ENCODE results near the gene PFN1.
"Not testable (repeated sequence)": the region's sequence is repeated elsewhere in the genome, so short reads cannot be mapped to it uniquely, and the experiment has no call there.

Gene PFN1

DNA sequence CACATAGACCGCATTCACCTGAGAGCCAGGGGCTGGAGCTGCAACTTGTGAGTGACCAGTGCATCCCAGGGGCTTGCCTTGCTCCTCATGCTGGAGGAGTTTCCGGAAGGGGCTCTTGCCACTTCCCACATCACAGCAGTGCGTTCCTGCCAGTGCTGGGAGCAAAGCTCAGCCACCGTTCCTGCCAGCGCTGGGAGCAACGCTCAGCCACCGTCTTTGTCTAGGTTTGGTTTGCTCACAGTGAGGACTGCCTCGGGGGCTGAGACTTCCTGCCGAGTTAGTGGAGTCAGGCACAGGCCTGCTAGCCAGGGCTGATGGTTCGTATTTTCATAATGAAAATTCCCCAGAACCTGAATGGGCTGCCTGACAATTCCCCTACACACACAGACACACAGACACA, 40.0 kb downstream of the PFN1 start:
- no peak for TF ChIP-seq POU2F2 (IDR thresholded peaks at IDR 0.05; ENCODE audit: low read depth, low read length)
- TF ChIP-seq SPI1 (IDR thresholded peaks at IDR 0.05; ENCODE audit: low read depth, low read length): no peak
- TF ChIP-seq PAX5 (IDR thresholded peaks at IDR 0.05; ENCODE audit: insufficient read depth, low read length, severe bottlenecking): no peak
- no peak for TF ChIP-seq POLR2A (IDR thresholded peaks at IDR 0.05; ENCODE audit: low read depth, low read length)
- TF ChIP-seq POLR2AphosphoS5 (IDR thresholded peaks at IDR 0.05; ENCODE audit: low read depth, low read length): no peak
- TF ChIP-seq TAF1 (IDR thresholded peaks at IDR 0.05; ENCODE audit: low read depth, low read length): no peak
- FAIRE-seq (no peak), DNase-seq (ENCODE audit: insufficient read length, low spot score) (no peak)

DNA sequence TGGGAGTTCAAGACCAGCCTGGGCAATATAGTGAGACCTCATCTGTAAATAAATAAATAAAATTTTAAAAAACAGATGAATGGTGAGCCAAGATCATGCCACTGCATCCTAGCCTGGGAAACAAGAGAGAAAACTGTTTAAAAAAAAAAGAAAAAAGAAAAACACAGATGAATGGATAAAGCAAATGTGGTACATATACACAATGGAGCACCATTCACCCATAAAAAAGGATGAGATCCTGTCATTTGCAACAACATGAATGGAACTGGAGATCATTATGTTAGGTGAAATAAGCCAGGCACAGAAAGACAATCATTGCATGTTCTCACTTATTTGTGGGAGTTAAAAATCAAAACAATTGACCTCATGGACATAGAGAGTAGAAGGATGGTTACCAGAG, 41.7 kb downstream of the PFN1 start:
- not testable (repeated sequence) for FAIRE-seq; DNase-seq (ENCODE audit: insufficient read length, low spot score)

GRCh38 chr17:4903051-4903818, 45.1 kb downstream of the PFN1 start, which contains the start of gene CHRNE:
CHRNE (minus strand) TSS chr17:4903098; CDS start chr17:4903063, 35 bp downstream.
- peak; percentile 97 for FAIRE-seq
- peak; percentile 16 for DNase-seq (ENCODE audit: insufficient read length, low spot score)
- no peak for TF ChIP-seq TAF1 (IDR thresholded peaks at IDR 0.05; ENCODE audit: low read depth, low read length)

GRCh38 chr17:4902540-4902939, 45.8 kb downstream of the PFN1 start:
- no peak for FAIRE-seq

DNA sequence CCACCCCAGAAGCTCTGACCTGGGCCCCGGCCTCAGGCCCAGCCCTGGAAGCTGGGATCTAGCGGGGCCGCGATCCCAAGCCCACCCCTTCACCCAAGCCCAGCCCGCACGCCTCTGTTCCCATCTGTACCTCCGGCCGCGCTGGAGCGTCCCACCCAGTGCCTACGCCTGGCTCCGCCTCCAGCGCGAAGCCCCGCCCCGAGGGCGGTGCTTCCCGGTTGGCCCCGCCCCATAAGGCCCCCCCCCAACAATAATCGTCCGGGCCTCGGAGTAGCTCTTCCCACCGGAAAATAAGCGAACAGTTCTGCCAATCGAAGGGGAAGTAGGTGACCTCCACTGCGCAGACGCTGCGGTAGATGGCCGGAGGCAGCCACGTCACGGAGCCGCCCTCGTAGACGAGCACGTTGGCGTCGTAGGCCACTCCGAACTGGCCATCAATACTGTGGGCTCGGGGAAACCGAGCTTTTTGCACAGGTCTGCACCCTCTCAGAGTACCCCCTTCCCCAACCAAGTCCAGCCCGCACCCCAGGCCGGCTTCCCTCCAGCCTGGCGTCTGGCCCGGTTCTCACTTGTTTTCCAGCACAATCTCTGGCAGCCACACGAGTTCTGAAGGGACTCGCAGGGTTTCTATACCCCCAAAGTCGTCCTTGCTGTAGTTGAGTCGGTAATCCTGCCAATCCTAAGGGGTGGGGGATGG, 46.5 kb downstream of the PFN1 start:
- FAIRE-seq: no peak

More at GRCh38 chr17:4902540-4902939, 45.8 kb downstream of the PFN1 start:
- DNase-seq (ENCODE audit: insufficient read length, low spot score): no peak
- TF ChIP-seq POLR2AphosphoS5 (IDR thresholded peaks at IDR 0.05; ENCODE audit: low read depth, low read length) (no peak), TAF1 (IDR thresholded peaks at IDR 0.05; ENCODE audit: low read depth, low read length) (no peak), SPI1 (IDR thresholded peaks at IDR 0.05; ENCODE audit: low read depth, low read length) (no peak), POU2F2 (IDR thresholded peaks at IDR 0.05; ENCODE audit: low read depth, low read length) (no peak), PAX5 (IDR thresholded peaks at IDR 0.05; ENCODE audit: insufficient read depth, low read length, severe bottlenecking) (no peak), POLR2A (IDR thresholded peaks at IDR 0.05; ENCODE audit: low read depth, low read length) (no peak)

GRCh38 chr17:4901108-4901647, 47.2 kb downstream of the PFN1 start:
- no peak for DNase-seq (ENCODE audit: insufficient read length, low spot score)
- no peak for FAIRE-seq
- TF ChIP-seq PAX5 (IDR thresholded peaks at IDR 0.05; ENCODE audit: insufficient read depth, low read length, severe bottlenecking): no peak
- TF ChIP-seq TAF1 (IDR thresholded peaks at IDR 0.05; ENCODE audit: low read depth, low read length): no peak
- no peak for TF ChIP-seq POLR2AphosphoS5 (IDR thresholded peaks at IDR 0.05; ENCODE audit: low read depth, low read length)
- TF ChIP-seq SPI1 (IDR thresholded peaks at IDR 0.05; ENCODE audit: low read depth, low read length): no peak
- TF ChIP-seq POU2F2 (IDR thresholded peaks at IDR 0.05; ENCODE audit: low read depth, low read length): no peak
- no peak for TF ChIP-seq POLR2A (IDR thresholded peaks at IDR 0.05; ENCODE audit: low read depth, low read length)

More for the DNA sequence above, 46.5 kb downstream of the PFN1 start:
- DNase-seq (ENCODE audit: insufficient read length, low spot score): peak; percentile 12
- TF ChIP-seq SPI1 (IDR thresholded peaks at IDR 0.05; ENCODE audit: low read depth, low read length): no peak

- no peak for DNase-seq (ENCODE audit: insufficient read length, low spot score)
- TF ChIP-seq POLR2AphosphoS5 (IDR thresholded peaks at IDR 0.05; ENCODE audit: low read depth, low read length) (no peak), TAF1 (IDR thresholded peaks at IDR 0.05; ENCODE audit: low read depth, low read length) (no peak), POU2F2 (IDR thresholded peaks at IDR 0.05; ENCODE audit: low read depth, low read length) (no peak), POLR2A (IDR thresholded peaks at IDR 0.05; ENCODE audit: low read depth, low read length) (no peak), PAX5 (IDR thresholded peaks at IDR 0.05; ENCODE audit: insufficient read depth, low read length, severe bottlenecking) (no peak), SPI1 (IDR thresholded peaks at IDR 0.05; ENCODE audit: low read depth, low read length) (no peak)
- peak; percentile 78 for FAIRE-seq
Measured at GRCh38 chr17:4900231-4901107, 47.9 kb downstream of the PFN1 start.

- FAIRE-seq (peak; percentile 96), DNase-seq (ENCODE audit: insufficient read length, low spot score) (peak; percentile 92)
- TF ChIP-seq TAF1 (IDR thresholded peaks at IDR 0.05; ENCODE audit: low read depth, low read length): no peak
- no peak for TF ChIP-seq PAX5 (IDR thresholded peaks at IDR 0.05; ENCODE audit: insufficient read depth, low read length, severe bottlenecking)
- no peak for TF ChIP-seq SPI1 (IDR thresholded peaks at IDR 0.05; ENCODE audit: low read depth, low read length)
- no peak for TF ChIP-seq POLR2A (IDR thresholded peaks at IDR 0.05; ENCODE audit: low read depth, low read length)
- no peak for TF ChIP-seq POLR2AphosphoS5 (IDR thresholded peaks at IDR 0.05; ENCODE audit: low read depth, low read length)
- TF ChIP-seq POU2F2 (IDR thresholded peaks at IDR 0.05; ENCODE audit: low read depth, low read length): no peak
Measured at GRCh38 chr17:4899341-4900230, 48.7 kb downstream of the PFN1 start, which contains the start of gene C17orf107. C17orf107 (plus strand) TSS chr17:4899536; CDS start chr17:4899763, 227 bp downstream.

- no peak for FAIRE-seq
- TF ChIP-seq SPI1 (IDR thresholded peaks at IDR 0.05; ENCODE audit: low read depth, low read length) (no peak), POLR2A (IDR thresholded peaks at IDR 0.05; ENCODE audit: low read depth, low read length) (no peak), POLR2AphosphoS5 (IDR thresholded peaks at IDR 0.05; ENCODE audit: low read depth, low read length) (no peak), PAX5 (IDR thresholded peaks at IDR 0.05; ENCODE audit: insufficient read depth, low read length, severe bottlenecking) (no peak), TAF1 (IDR thresholded peaks at IDR 0.05; ENCODE audit: low read depth, low read length) (no peak), POU2F2 (IDR thresholded peaks at IDR 0.05; ENCODE audit: low read depth, low read length) (no peak)
- DNase-seq (ENCODE audit: insufficient read length, low spot score): no peak
Measured at GRCh38 chr17:4898927-4899326, 49.4 kb downstream of the PFN1 start.
